Measurements from ENCODE around the gene TSPAN18.

TSPAN18 gene

DNA sequence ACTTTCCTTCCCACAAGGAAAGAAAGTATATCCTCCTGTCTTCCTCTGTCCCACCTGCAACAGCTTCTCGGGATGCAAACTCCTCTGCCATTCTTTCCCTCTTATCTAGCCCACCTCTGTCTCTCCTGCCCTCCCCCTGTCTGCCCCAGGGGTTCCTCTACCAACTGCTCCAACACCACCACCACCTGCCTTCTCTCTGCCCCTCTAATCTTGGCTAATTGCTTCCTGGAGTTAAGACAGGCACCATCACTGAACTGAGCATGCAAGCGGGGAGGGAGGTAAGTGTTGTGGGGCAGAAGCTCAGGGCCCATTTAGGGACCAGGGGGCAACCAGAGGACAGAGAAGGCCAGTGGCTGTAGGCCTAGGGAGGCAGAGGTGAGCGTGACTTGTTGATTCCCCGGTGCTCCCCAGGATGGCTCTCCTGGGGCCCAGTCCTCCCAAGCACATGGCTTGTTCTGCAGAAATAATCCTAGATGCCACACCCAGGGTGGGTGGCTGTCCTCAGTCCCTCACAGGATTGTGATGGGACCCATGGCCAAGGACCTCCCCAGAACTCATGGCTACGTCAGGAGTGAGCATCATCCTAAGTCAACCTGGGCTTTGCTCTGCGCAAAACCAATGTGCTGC is 112.8 kb downstream of the TSPAN18 start:
- ATAC-seq (replicated peaks) (no peak), DNase-seq (no peak)
- Mint-ChIP-seq H3K36me3 (peaks cover 0 to 2% of the 10 kb centered on the region in 2 donors), H3K27ac (no peak overlapping the region), H3K9me3 (peaks cover 17% of the 10 kb centered on the region in 2 donors), H3K4me1 (no peaks in the 10 kb centered on the region), H3K4me3 (no peak overlapping the region), H3K27me3 (peaks cover 18 to 30% of the 10 kb centered on the region in 2 donors)

DNA sequence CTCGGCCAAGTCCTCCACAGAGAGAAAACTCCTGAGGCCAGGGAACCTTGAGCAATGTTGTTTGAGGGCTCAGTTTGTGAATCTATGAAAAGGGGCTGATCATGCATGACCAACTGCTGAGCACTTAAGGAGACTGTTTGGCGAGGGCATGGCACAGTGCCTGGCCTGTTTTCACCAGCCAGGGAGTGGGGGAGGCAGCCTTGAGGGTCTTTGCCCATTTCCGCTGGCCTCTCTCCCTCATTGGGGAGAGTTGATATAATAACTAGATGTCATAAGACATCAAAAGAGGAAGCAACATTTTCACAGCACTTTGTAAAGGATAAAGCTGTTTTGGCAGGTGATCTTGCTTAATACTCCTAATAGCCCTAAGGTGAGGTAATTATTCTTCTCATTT is 113.3 kb downstream of the TSPAN18 start:
- H3K4me1 Mint-ChIP-seq = no peaks in the 10 kb centered on the region
- no peak overlapping the region for H3K27ac Mint-ChIP-seq
- H3K9me3 Mint-ChIP-seq = peaks cover 19 to 21% of the 10 kb centered on the region in 2 donors
- H3K36me3 Mint-ChIP-seq = peaks cover 0 to 2% of the 10 kb centered on the region in 2 donors
- no peak overlapping the region for H3K4me3 Mint-ChIP-seq
- ATAC-seq (replicated peaks) (no peak), DNase-seq (no peak)
- peaks cover 18 to 29% of the 10 kb centered on the region in 2 donors for H3K27me3 Mint-ChIP-seq

DNA sequence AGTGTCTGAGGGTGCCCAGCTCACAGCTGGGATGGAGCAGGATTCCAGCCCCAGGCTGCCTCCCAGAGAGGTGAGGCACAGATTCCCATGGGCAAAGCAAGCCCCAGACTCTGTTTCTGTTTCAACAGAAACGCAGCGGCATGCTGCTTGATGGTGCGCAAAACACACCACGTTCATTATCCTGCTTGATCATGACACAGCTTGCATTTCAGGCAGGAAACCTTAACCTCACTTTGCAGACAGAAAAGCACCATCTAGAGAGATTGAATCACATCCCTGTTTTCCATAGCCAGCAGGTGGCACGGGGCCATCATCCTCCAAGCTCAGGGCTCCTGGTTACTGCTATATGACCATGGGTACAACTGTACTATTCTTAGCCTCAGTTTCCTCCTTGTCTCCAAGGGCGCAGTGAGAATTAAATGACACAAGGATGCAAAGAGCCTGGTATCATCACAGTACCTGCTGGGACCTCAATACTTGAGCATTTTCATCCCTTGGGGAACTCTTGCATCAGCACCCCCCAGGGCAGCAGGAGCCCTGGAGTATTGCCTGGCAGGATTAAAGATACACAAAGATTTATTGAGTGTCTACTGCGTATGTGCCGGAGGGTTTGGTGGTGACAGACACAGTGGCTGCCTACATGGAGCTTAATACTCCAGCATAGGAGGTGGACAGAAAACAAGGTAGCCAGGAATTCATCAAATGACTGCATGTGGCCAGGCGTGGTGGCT is 113.9 kb downstream of the TSPAN18 start:
- H3K27ac Mint-ChIP-seq = no peak overlapping the region
- ATAC-seq (replicated peaks) (no peak), DNase-seq (no peak)
- peaks cover 23 to 24% of the 10 kb centered on the region in 2 donors for H3K9me3 Mint-ChIP-seq
- peaks cover 18 to 29% of the 10 kb centered on the region in 2 donors for H3K27me3 Mint-ChIP-seq
- H3K36me3 Mint-ChIP-seq = peaks cover 0 to 2% of the 10 kb centered on the region in 2 donors
- H3K4me1 Mint-ChIP-seq = no peaks in the 10 kb centered on the region
- H3K4me3 Mint-ChIP-seq = no peak overlapping the region

DNA sequence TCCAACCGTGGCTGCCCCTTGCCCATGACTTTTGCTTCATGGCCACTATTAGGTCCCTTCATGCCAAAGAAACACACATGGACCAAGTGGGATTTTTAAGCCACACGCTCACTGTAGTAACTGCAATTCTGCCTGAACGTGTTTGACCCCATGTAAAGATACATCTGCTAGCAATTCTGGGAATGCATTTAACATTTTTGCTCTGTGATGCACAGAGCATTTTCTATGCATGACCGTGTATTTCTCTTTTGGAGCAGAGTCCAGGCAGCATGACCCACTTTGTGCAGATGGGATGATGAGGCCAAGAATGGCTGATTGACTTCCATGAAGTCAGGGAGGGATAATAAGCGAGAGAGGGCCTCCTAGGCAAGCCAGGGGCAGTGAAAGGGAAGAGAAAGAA is 115.5 kb downstream of the TSPAN18 start:
- H3K4me3 Mint-ChIP-seq = no peak overlapping the region
- H3K4me1 Mint-ChIP-seq = no peaks in the 10 kb centered on the region
- ATAC-seq (replicated peaks) = no peak
- DNase-seq = no peak
- H3K27ac Mint-ChIP-seq = no peak overlapping the region
- H3K9me3 Mint-ChIP-seq = peaks cover 29 to 30% of the 10 kb centered on the region in 2 donors
- peaks cover 22 to 35% of the 10 kb centered on the region in 2 donors for H3K27me3 Mint-ChIP-seq
- peaks cover 5% of the 10 kb centered on the region in 2 donors for H3K36me3 Mint-ChIP-seq

DNA sequence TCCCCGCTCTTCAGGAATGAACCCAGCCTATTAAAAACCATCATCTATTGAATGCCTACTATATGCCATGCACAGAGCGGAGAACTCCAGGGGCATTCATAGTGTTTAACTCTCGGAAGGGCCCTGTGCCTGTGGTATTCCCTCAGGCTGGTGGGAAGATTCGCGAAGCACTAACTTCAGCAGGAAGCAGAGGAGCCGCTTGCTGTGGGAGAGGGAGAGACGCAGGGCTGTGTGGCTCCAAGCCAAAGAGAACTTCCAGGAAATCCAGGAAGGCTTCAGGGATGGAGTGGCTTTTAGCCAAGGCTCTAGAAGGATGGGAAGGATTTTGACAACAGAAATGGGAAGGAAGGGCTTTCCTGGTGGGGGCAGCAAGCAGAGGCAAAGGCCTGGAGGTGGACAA is 120.1 kb downstream of the TSPAN18 start:
- Mint-ChIP-seq H3K4me3 (no peak overlapping the region), H3K27me3 (peaks cover 13 to 19% of the 10 kb centered on the region in 2 donors), H3K36me3 (peaks cover 5% of the 10 kb centered on the region in 2 donors), H3K27ac (no peak overlapping the region), H3K4me1 (no peaks in the 10 kb centered on the region), H3K9me3 (peaks cover 25 to 29% of the 10 kb centered on the region in 2 donors)
- ATAC-seq (replicated peaks) (no peak), DNase-seq (no peak)

DNA sequence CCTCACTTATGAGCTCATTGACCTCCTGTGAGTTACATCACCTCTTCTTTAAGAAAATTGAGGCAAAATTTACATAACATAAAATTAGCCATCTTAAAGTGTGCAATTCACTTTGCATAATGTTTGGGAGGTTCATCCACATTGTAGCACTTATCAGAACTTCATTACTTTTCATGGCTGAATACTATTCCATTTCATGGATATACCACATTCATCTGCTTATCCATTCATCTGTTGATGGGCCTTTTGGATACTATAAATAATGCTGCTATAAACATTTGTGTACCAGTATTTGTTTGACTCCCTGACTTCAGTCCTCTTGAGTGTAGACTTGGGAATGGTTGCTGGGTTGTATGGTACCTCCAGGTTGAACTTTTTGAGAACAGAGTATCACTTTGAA is 120.6 kb downstream of the TSPAN18 start:
- Mint-ChIP-seq H3K4me1 (no peaks in the 10 kb centered on the region), H3K9me3 (peaks cover 25 to 29% of the 10 kb centered on the region in 2 donors), H3K36me3 (peaks cover 5% of the 10 kb centered on the region in 2 donors), H3K27ac (no peak overlapping the region), H3K27me3 (peaks cover 13 to 20% of the 10 kb centered on the region in 2 donors), H3K4me3 (no peak overlapping the region)
- ATAC-seq (replicated peaks) = no peak
- DNase-seq = no peak

DNA sequence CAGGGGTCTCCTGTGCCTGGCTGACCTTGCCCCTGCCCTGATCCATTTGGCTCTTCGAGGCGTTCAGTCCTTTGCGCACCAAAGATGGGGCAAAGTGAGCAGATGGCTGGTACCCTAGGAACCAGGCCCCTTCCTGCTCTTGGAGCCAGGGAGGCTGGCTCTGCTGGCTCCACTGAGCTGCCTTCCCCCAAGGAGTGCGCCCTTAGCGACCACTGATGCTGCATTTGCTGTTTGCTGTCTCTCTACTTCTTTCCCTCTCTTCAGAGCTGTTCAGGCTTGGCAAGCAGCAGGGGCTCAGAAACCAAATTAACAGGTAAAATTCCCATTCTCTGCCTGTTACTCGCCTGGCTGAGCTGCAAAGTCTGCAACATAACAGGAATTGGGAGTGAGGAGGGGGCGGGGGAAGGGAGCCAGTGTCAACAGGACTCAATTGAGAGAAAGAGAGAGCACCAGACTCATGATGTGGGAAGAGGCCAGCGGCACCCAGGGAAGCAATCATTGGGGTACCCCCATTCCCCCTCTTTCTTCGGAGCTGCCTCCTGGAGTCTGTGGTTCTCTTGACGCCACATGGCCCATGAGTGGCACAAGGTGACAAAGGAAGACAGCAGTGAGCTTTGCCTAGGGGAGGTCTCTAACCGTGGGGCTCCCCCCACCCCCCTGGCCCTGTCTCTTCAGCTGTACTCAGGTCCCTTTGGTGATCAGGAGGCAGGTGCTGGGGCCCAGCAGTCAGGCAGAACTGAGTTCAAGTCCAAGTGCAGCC is 121.6 kb downstream of the TSPAN18 start:
- peaks cover 13 to 20% of the 10 kb centered on the region in 2 donors for H3K27me3 Mint-ChIP-seq
- no peak overlapping the region for H3K4me3 Mint-ChIP-seq
- H3K27ac Mint-ChIP-seq = no peak overlapping the region
- H3K36me3 Mint-ChIP-seq = peaks cover 2 to 5% of the 10 kb centered on the region in 2 donors
- H3K4me1 Mint-ChIP-seq = no peaks in the 10 kb centered on the region
- ATAC-seq (replicated peaks) (peak in 1 of 2 donors; percentile 23), DNase-seq (no peak)
- peaks cover 21 to 24% of the 10 kb centered on the region in 2 donors for H3K9me3 Mint-ChIP-seq

DNA sequence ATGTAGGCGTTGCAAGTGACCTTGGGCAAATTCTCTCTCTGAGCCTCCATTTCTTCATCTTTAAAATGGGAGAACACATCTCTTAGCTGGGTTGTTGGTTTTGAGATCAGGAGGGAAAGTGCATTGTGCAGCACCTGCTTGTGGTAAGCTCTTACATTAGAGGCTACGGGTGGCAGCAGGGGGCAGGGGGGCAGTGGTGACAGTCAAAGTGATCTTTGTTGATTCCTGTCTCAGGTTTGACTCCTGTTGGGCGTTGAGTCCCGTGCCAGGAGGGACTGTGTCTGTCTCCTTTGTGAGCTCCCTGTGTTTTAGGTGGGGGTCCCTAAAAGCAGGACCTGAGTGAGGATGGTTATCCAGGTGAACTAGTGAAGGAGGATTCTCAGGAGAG is 122.2 kb downstream of the TSPAN18 start:
- Mint-ChIP-seq H3K4me3 (no peak overlapping the region), H3K4me1 (no peaks in the 10 kb centered on the region), H3K36me3 (peaks cover 2 to 5% of the 10 kb centered on the region in 2 donors), H3K27me3 (peaks cover 13 to 20% of the 10 kb centered on the region in 2 donors), H3K9me3 (peaks cover 17 to 22% of the 10 kb centered on the region in 2 donors), H3K27ac (no peak overlapping the region)
- ATAC-seq (replicated peaks) = no peak
- no peak for DNase-seq

DNA sequence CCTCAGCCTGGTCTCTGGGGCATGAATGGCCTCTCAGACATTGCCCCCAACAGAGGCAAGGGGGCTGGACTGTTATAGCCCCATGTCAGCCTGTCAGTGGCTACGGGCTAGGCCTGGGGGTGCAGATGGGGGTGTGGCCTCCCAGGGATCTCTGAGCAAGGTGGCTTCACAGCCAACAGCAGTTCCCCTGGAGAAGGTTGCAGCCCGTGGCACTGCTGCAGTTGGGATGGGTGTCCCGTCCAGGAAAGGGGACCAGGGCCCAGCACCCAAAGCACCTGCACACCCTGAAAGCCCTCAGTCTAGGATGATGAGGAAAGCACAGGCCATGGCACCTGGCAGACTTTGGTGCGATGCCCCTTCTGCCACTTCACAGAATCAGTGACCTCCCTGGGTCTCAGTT is 122.7 kb downstream of the TSPAN18 start:
- Mint-ChIP-seq H3K27me3 (peaks cover 13 to 20% of the 10 kb centered on the region in 2 donors), H3K9me3 (peaks cover 14 to 18% of the 10 kb centered on the region in 2 donors), H3K4me1 (no peaks in the 10 kb centered on the region), H3K27ac (no peak overlapping the region), H3K36me3 (peaks cover 2 to 5% of the 10 kb centered on the region in 2 donors), H3K4me3 (no peak overlapping the region)
- ATAC-seq (replicated peaks) = no peak
- no peak for DNase-seq

DNA sequence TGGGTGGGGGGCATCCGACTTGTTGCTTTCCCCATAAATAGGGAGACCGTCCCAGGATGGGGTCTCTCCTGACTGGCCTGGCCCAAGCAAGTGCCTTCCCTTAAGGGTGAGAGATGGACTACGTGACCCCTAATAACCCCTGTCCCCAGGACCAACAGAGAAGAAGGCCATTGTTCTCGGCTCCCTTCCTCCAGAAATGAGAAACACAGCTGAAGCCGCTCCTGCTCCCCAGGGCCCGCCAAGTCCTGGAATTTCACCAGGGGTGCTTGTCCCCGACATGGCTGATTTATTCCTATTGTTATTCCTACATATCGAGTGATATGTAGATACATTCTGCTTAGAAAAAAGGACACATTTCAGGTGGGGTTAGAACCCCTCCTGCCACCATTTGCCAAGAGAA is 123.2 kb downstream of the TSPAN18 start:
- Mint-ChIP-seq H3K36me3 (peaks cover 2 to 5% of the 10 kb centered on the region in 2 donors), H3K4me3 (no peak overlapping the region), H3K27ac (no peak overlapping the region), H3K27me3 (peaks cover 13 to 20% of the 10 kb centered on the region in 2 donors), H3K4me1 (no peaks in the 10 kb centered on the region), H3K9me3 (peaks cover 9 to 14% of the 10 kb centered on the region in 2 donors)
- DNase-seq = no peak
- ATAC-seq (replicated peaks) = no peak

DNA sequence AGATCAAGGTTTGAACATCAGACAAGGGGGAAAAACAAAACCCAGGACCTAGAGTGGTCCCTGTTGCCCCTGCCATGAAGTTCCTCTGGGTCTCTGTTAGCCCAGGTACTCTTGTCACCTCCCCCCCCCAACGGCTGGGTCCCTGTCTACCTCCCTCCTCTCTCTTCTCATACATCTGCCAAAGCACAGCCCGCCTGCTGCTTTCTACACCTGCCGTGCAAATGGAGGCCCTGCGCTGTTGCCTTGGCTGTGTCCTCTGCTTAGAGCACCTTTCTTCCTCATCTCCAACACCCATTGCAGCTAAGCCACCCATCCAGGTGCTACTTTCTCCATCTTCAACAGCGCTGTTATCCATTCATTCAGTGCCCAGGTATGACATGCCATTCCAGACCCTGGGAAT is 124.7 kb downstream of the TSPAN18 start:
- Mint-ChIP-seq H3K4me1 (no peaks in the 10 kb centered on the region), H3K27me3 (peaks cover 13 to 26% of the 10 kb centered on the region in 2 donors), H3K9me3 (peaks cover 5 to 7% of the 10 kb centered on the region in 2 donors), H3K36me3 (peaks cover 2 to 5% of the 10 kb centered on the region in 2 donors), H3K4me3 (no peak overlapping the region), H3K27ac (no peak overlapping the region)
- ATAC-seq (replicated peaks) (no peak), DNase-seq (no peak)

DNA sequence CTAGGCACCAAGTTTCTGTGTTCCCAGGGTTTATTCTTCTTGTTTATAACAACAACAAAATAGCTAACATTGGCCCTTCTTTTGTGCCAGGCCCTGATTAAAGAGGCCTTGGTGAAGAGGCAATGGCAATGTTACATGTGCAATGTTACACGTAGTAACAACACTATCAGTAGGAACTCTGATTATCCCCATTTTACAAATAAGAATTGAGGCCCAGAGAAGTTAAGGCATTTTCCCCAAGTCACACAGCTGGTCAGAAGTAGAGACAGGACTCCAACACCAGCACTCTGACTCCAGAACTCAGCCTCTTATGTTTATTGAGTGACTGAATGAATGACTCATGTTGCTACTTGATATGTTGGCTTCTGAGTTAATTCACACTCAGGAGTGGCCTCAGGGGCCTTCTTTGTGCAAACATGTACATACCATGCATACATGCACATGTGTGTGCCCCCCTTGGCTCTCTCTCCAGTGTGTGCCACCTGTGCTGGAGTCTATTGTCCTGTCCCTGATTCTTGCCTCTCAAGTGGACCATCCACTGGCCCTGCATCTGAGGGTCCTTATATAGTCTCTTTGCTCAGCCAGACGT is 125.5 kb downstream of the TSPAN18 start:
- Mint-ChIP-seq H3K27ac (no peak overlapping the region), H3K27me3 (peaks cover 9 to 23% of the 10 kb centered on the region in 2 donors), H3K4me3 (no peak overlapping the region), H3K36me3 (no peaks in the 10 kb centered on the region), H3K4me1 (no peaks in the 10 kb centered on the region), H3K9me3 (peaks cover 0 to 2% of the 10 kb centered on the region in 2 donors)
- DNase-seq (no peak), ATAC-seq (replicated peaks) (no peak)

DNA sequence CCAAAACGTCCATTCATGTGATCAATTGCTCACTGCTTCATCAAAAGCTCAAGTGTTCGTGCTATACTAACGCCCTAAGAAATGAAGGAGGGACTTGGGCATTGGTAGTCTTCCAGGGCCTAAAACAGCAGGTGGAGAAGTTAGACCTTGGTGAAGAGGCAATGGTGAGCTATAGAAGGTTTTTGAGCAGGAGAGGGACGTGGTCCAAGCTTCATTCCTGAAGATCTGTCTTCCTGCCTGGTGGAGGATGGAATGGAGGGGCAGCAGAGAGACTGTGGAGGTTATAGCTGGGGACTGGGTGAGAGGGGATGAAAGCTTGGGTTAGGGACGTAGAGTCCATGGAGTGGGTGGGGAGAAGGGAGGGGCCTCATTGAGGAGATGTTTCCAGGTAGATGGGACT is 126.2 kb downstream of the TSPAN18 start:
- no peaks in the 10 kb centered on the region for H3K9me3 Mint-ChIP-seq
- DNase-seq (no peak), ATAC-seq (replicated peaks) (no peak)
- H3K27ac Mint-ChIP-seq = no peak overlapping the region
- peaks cover 12 to 30% of the 10 kb centered on the region in 2 donors for H3K27me3 Mint-ChIP-seq
- no peak overlapping the region for H3K4me3 Mint-ChIP-seq
- no peaks in the 10 kb centered on the region for H3K36me3 Mint-ChIP-seq
- no peaks in the 10 kb centered on the region for H3K4me1 Mint-ChIP-seq

DNA sequence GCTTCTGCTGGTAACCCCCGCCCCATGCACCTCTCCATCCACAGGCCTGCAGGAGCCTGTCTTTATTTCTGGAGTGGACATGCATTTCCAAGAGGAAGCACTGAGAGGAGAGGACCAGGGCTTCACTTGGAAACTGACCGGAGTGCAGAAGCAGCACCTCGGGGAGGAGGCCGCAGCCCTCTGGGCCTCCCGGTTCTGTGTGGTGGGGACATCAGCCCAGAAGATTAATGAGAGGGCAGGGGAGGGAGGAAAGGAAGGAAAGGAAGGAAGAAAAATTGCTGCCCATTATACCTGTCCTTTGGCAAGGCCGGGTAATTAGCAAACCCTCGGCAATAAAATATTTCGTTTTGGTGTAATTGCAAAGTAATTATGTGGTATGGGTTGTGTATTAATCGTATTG is 126.9 kb downstream of the TSPAN18 start:
- no peak for DNase-seq
- H3K9me3 Mint-ChIP-seq = no peaks in the 10 kb centered on the region
- H3K27me3 Mint-ChIP-seq = peaks cover 13 to 36% of the 10 kb centered on the region in 2 donors
- no peak overlapping the region for H3K27ac Mint-ChIP-seq
- ATAC-seq (replicated peaks) = no peak
- no peak overlapping the region for H3K4me3 Mint-ChIP-seq
- H3K36me3 Mint-ChIP-seq = no peaks in the 10 kb centered on the region
- no peaks in the 10 kb centered on the region for H3K4me1 Mint-ChIP-seq
